Measurements from ENCODE around the gene RAB23.

RAB23 gene

GRCh38 chr6:57182017-57182432 is 40.1 kb downstream of the RAB23 start:
- DNase-seq (ENCODE audit: low read depth in 2 of 2) = no peak

- DNase-seq (ENCODE audit: low read depth in 2 of 2) = no peak
Observed at GRCh38 chr6:57180596-57180995, 41.5 kb downstream of the RAB23 start.

- DNase-seq (ENCODE audit: low read depth in 2 of 2) = no peak
Observed at GRCh38 chr6:57177545-57178265, 44.4 kb downstream of the RAB23 start.

- no peak for DNase-seq (ENCODE audit: low read depth in 2 of 2)
Observed at GRCh38 chr6:57174511-57174907, 47.6 kb downstream of the RAB23 start.

- DNase-seq (ENCODE audit: low read depth in 2 of 2) = no peak
Observed at GRCh38 chr6:57173886-57174510, 48.1 kb downstream of the RAB23 start.

GRCh38 chr6:57173056-57173885 is 48.8 kb downstream of the RAB23 start:
- no peak for DNase-seq (ENCODE audit: low read depth in 2 of 2)

- DNase-seq (ENCODE audit: low read depth in 2 of 2) = peak; percentile 88 to 89
Observed at GRCh38 chr6:57172136-57173055, 49.7 kb downstream of the RAB23 start, which contains the start of gene BAG2. TSS of gene BAG2 (plus strand) at chr6:57172326. CDS start at chr6:57172698, 372 bp downstream.

- DNase-seq (ENCODE audit: low read depth in 2 of 2) = no peak
Observed at GRCh38 chr6:57165080-57165479, 57.0 kb downstream of the RAB23 start.

GRCh38 chr6:57163956-57164355 is 58.2 kb downstream of the RAB23 start:
- no peak for DNase-seq (ENCODE audit: low read depth in 2 of 2)

GRCh38 chr6:57162516-57162915 is 59.6 kb downstream of the RAB23 start:
- no peak for DNase-seq (ENCODE audit: low read depth in 2 of 2)

- DNase-seq (ENCODE audit: low read depth in 2 of 2) = no peak
Observed at GRCh38 chr6:57162028-57162427, 60.1 kb downstream of the RAB23 start.

GRCh38 chr6:57159127-57159526 is 63.0 kb downstream of the RAB23 start:
- no peak for DNase-seq (ENCODE audit: low read depth in 2 of 2)

- no peak for DNase-seq (ENCODE audit: low read depth in 2 of 2)
Observed at GRCh38 chr6:57158658-57159057, 63.4 kb downstream of the RAB23 start.

- DNase-seq (ENCODE audit: low read depth in 2 of 2) = no peak
Observed at GRCh38 chr6:57147955-57148858, 73.9 kb downstream of the RAB23 start.

GRCh38 chr6:57147401-57147800 is 74.7 kb downstream of the RAB23 start:
- DNase-seq (ENCODE audit: low read depth in 2 of 2) = no peak

GRCh38 chr6:57143690-57144089 is 78.4 kb downstream of the RAB23 start:
- DNase-seq (ENCODE audit: low read depth in 2 of 2) = no peak

GRCh38 chr6:57142178-57142525 is 80.0 kb downstream of the RAB23 start:
- no peak for DNase-seq (ENCODE audit: low read depth in 2 of 2)

- no peak for DNase-seq (ENCODE audit: low read depth in 2 of 2)
Observed at GRCh38 chr6:57141451-57142177, 80.5 kb downstream of the RAB23 start.

GRCh38 chr6:57138026-57138425 is 84.1 kb downstream of the RAB23 start:
- DNase-seq (ENCODE audit: low read depth in 2 of 2) = no peak

GRCh38 chr6:57137350-57137749 is 84.8 kb downstream of the RAB23 start:
- DNase-seq (ENCODE audit: low read depth in 2 of 2) = no peak

All from stimulated activated CD8-positive, alpha-beta memory T cell treated with anti-CD3 and anti-CD28 coated beads, Interleukin-15, amount 100 ng/mL, for 48 hours (primary cell).